NCI-H2171 (cell line): ENCODE measurements around the gene ILK.

Experiments
- DNase-seq: peaks from one replicate; lab custom pipeline; 2025; lab: John Stamatoyannopoulos, UW

ILK gene

GRCh38 chr11:6574816-6575715 is 28.5 kb upstream of the ILK start:
- no peak for DNase-seq

- DNase-seq, result no peak
Measured at GRCh38 chr11:6576471-6577373, 26.9 kb upstream of the ILK start.

- DNase-seq, result no peak
Measured at GRCh38 chr11:6578134-6578533, 25.4 kb upstream of the ILK start.

GRCh38 chr11:6579681-6580080 is 23.9 kb upstream of the ILK start:
- DNase-seq, result no peak

- DNase-seq, result no peak
Measured at GRCh38 chr11:6583584-6583983, 20.0 kb upstream of the ILK start.

GRCh38 chr11:6584528-6584927 is 19.0 kb upstream of the ILK start:
- no peak for DNase-seq

GRCh38 chr11:6586434-6587359 is 16.9 kb upstream of the ILK start:
- no peak for DNase-seq

- no peak for DNase-seq
Measured at GRCh38 chr11:6587360-6587953, 16.1 kb upstream of the ILK start.

- DNase-seq, result no peak
Measured at GRCh38 chr11:6588018-6588417, 15.6 kb upstream of the ILK start.

GRCh38 chr11:6594142-6594768 is 9.3 kb upstream of the ILK start:
- DNase-seq, result no peak

GRCh38 chr11:6596239-6596877 is 7.2 kb upstream of the ILK start:
- no peak for DNase-seq

- no peak for DNase-seq
Measured at GRCh38 chr11:6598555-6598954, 5.0 kb upstream of the ILK start.

- DNase-seq, result no peak
Measured at GRCh38 chr11:6599449-6599848, 4.1 kb upstream of the ILK start.

GRCh38 chr11:6599881-6600390 is 3.6 kb upstream of the ILK start:
- no peak for DNase-seq

GRCh38 chr11:6601041-6601461 is 2.5 kb upstream of the ILK start:
- DNase-seq, result no peak

- no peak for DNase-seq
Measured at GRCh38 chr11:6602096-6602940, 1.3 kb upstream of the ILK start.

GRCh38 chr11:6604081-6604626 is 580 bp downstream of the ILK start:
- DNase-seq, result no peak

- DNase-seq, result no peak
Measured at GRCh38 chr11:6604790-6605189, 1.2 kb downstream of the ILK start.
